ENCODE results near the gene STRN4. TPM values are rescaled to one million over a fixed set of nuclear protein-coding genes. Genes with fewer than 3 reads are reported as not detected.

The STRN4 gene
- total and polyA plus RNA-seq, 9 of the 15 experiments (the other 6 are each of a cell fraction or from before 2014, with no cell fraction given): 0.62 to 83.7 (median 36.9) TPM

DNA sequence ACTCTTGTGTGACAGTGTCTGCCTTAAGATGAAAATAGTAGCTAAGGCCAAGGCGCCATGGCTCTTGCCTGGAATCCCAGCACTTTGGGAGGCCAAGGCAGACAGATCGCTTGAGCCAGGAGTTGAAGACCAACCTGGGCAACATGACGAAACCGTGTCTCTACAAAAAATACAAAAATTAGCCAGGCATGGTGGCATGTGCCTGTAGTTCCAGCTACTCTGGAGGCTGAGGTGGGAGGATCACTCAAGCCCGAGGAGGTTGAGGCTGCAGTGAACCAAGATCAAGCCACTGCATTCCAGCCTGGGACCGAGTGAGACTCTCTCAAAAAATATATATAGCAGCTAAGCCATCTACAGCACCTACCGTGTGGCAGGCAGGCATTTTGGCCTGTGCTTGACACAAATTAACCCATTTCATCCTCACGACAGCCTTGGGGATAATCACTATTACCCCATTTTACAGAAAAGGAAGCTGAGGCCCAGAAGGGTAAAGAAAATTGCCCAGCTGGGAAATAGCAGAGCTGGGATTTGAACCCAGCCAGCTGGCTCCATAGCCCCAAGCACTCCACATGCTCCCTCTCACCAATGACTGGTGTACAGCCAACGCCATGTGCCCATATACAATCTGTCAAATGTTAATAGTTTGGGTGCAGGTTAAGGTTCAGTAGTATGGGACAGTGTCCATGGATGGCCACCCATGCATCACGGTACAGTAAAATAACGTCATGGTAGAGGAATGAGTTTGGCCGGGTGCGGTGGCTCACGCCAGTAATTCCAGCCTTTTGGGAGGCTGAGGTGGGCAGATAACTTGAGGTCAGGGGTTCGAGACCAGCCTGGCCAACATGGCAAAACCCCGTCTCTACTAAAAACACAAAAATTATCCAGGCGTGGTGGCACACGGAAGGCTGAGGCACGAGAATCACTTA, 39.1 kb upstream of the STRN4 start (continued):
- TF ChIP-seq, protein P1, sequence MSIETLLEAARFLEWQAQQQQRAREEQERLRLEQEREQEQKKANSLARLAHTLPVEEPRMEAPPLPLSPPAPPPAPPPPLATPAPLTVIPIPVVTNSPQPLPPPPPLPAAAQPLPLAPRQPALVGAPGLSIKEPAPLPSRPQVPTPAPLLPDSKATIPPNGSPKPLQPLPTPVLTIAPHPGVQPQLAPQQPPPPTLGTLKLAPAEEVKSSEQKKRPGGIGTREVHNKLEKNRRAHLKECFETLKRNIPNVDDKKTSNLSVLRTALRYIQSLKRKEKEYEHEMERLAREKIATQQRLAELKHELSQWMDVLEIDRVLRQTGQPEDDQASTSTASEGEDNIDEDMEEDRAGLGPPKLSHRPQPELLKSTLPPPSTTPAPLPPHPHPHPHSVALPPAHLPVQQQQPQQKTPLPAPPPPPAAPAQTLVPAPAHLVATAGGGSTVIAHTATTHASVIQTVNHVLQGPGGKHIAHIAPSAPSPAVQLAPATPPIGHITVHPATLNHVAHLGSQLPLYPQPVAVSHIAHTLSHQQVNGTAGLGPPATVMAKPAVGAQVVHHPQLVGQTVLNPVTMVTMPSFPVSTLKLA (conservative IDR thresholded peaks at IDR 0.05): peak in 1 of 2 experiments; percentile 27; a peak in 1 of 4 replicates
- no peak for TF ChIP-seq ZBTB1 (CRISPR knock-in tag; IDR thresholded peaks at IDR 0.05; ENCODE audit: borderline replicate concordance, low read depth)
- TF ChIP-seq TAF1 (IDR thresholded peaks at IDR 0.05; ENCODE audit: control insufficient read depth, extremely low read depth, insufficient read depth, low read length, severe bottlenecking): no peak
- TF ChIP-seq, protein P2, sequence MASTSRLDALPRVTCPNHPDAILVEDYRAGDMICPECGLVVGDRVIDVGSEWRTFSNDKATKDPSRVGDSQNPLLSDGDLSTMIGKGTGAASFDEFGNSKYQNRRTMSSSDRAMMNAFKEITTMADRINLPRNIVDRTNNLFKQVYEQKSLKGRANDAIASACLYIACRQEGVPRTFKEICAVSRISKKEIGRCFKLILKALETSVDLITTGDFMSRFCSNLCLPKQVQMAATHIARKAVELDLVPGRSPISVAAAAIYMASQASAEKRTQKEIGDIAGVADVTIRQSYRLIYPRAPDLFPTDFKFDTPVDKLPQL (IDR thresholded peaks at IDR 0.05; ENCODE audit: extremely low read depth, insufficient read length): no peak
- no peak for TF ChIP-seq CBFB (CRISPR knock-in tag; IDR thresholded peaks at IDR 0.05)
- no peak for TF ChIP-seq RUNX1 (IDR thresholded peaks at IDR 0.05; ENCODE audit: low read depth)
- 0 out of 2 replicates have a peak, but pooled peaks have one; percentile 6 for TF ChIP-seq MTA3 (IDR thresholded peaks at IDR 0.05; ENCODE audit: borderline replicate concordance)
- no peak for TF ChIP-seq PHTF2 (CRISPR knock-in tag; IDR thresholded peaks at IDR 0.05)
- TF ChIP-seq ZNF740 (CRISPR knock-in tag; IDR thresholded peaks at IDR 0.05): no peak
- no peak for TF ChIP-seq ZNF740 (tag; IDR thresholded peaks at IDR 0.05)
- TF ChIP-seq ZNF507 (tag; conservative IDR thresholded peaks at IDR 0.05): no peak
- peak in 1 of 2 experiments; percentile 5 for TF ChIP-seq FOXK2 (conservative IDR thresholded peaks at IDR 0.05 in 1 of 2, IDR thresholded peaks at IDR 0.05 in 1 of 2; ENCODE audit: low read depth in 2 of 2)
- TF ChIP-seq SNRNP70 (optimal IDR thresholded peaks at IDR 0.05; ENCODE audit: low read depth, low read length): no peak
- TF ChIP-seq SUPT5H (IDR thresholded peaks at IDR 0.05): 0 out of 2 replicates have a peak, but pooled peaks have one; percentile 22
- no peak for TF ChIP-seq FOXM1 (IDR thresholded peaks at IDR 0.05; ENCODE audit: low read depth)
- no peak; the same call in 1 of the 2 replicates for TF ChIP-seq FOXM1 (CRISPR knock-in tag; IDR thresholded peaks at IDR 0.05; ENCODE audit: low read depth)
- no peak; a peak in 1 of 4 replicates for TF ChIP-seq MAZ (CRISPR knock-in tag; conservative IDR thresholded peaks at IDR 0.05 in 1 of 2, IDR thresholded peaks at IDR 0.05 in 1 of 2)
- peak; percentile 18; the same call in 1 of the 2 replicates for TF ChIP-seq KAT7 (CRISPR knock-in tag; IDR thresholded peaks at IDR 0.05; ENCODE audit: borderline replicate concordance)
- TF ChIP-seq CBX2 (IDR thresholded peaks at IDR 0.05; ENCODE audit: insufficient read depth, low read length, poor library complexity, severe bottlenecking): no peak
- no peak for TF ChIP-seq DMBX1 (CRISPR knock-in tag; IDR thresholded peaks at IDR 0.05; ENCODE audit: borderline replicate concordance)
- no peak for TF ChIP-seq ATF1 (CRISPR knock-in tag; IDR thresholded peaks at IDR 0.05)
- peak; percentile 2; the same call in 1 of the 2 replicates for TF ChIP-seq ATF1 (tag; IDR thresholded peaks at IDR 0.05)
- TF ChIP-seq FOXK1 (CRISPR knock-in tag; IDR thresholded peaks at IDR 0.05; ENCODE audit: borderline replicate concordance): no peak; the same call in 1 of the 2 replicates
